Measurements from ENCODE around the gene NIT1. TPM values are rescaled to one million over a fixed set of nuclear protein-coding genes. Genes with fewer than 3 reads are reported as not detected.

The NIT1 gene
- total and polyA plus RNA-seq, 2 of the 8 experiments (the other 6 are each of a cell fraction or from before 2014, with no cell fraction given), result 33.0 to 40.4 TPM

GRCh38 chr1:161074676-161075368, 43.1 kb upstream of the NIT1 start (continued):
- TF ChIP-seq TAF1 (IDR thresholded peaks at IDR 0.05; ENCODE audit: low read depth, low read length), result no peak
- TF ChIP-seq HDAC6 (IDR thresholded peaks at IDR 0.05; ENCODE audit: low read depth, low read length), result no peak
- TF ChIP-seq SP1 (IDR thresholded peaks at IDR 0.05; ENCODE audit: low read depth, low read length), result no peak

All from H1 (cell line).